ENCODE results near the gene ZNF664. TPM values are rescaled to one million over a fixed set of nuclear protein-coding genes. Genes with fewer than 3 reads are reported as not detected.

The ZNF664 gene
- total RNA-seq, 1 donor, result 95.2 TPM

GRCh38 chr12:124017064-124017463, 44.0 kb downstream of the ZNF664 start:
- DNase-seq (ENCODE audit: insufficient read length, low spot score, missing footprints), result no peak
- H3K36me3 ChIP-seq (ENCODE audit: insufficient read depth, low read length), result peaks cover 16% of the 10 kb centered on the region
- no peaks in the 10 kb centered on the region for H4K20me1 ChIP-seq (ENCODE audit: insufficient read depth, low read length)
- peaks cover 19% of the 10 kb centered on the region for H3K4me1 ChIP-seq (ENCODE audit: insufficient read depth, low read length)
- H3K9me3 ChIP-seq (ENCODE audit: low read depth, low read length), result no peaks in the 10 kb centered on the region
- no peaks in the 10 kb centered on the region for H3K79me2 ChIP-seq (ENCODE audit: insufficient read depth, low read length)
- H2AFZ ChIP-seq (ENCODE audit: low read length), result no peak overlapping the region
- no peak overlapping the region for H3K4me3 ChIP-seq (ENCODE audit: insufficient read depth, low read length)
- no peaks in the 10 kb centered on the region for H3K27me3 ChIP-seq (ENCODE audit: insufficient read depth, low read length)
- no peak overlapping the region for H3K27ac ChIP-seq (ENCODE audit: low read depth, low read length)
- TF ChIP-seq CTCF (IDR thresholded peaks at IDR 0.05; ENCODE audit: extremely low read depth, low read depth, low read length), result no peak
- H3K4me2 ChIP-seq (ENCODE audit: insufficient read depth, low read length), result no peak overlapping the region

- Histone ChIP-seq H2AFZ (ENCODE audit: low read length) (no peak overlapping the region), H4K20me1 (ENCODE audit: insufficient read depth, low read length) (no peaks in the 10 kb centered on the region), H3K4me2 (ENCODE audit: insufficient read depth, low read length) (no peak overlapping the region), H3K27ac (ENCODE audit: low read depth, low read length) (no peak overlapping the region), H3K4me3 (ENCODE audit: insufficient read depth, low read length) (no peak overlapping the region), H3K27me3 (ENCODE audit: insufficient read depth, low read length) (no peaks in the 10 kb centered on the region), H3K4me1 (ENCODE audit: insufficient read depth, low read length) (peaks cover 19% of the 10 kb centered on the region), H3K79me2 (ENCODE audit: insufficient read depth, low read length) (no peaks in the 10 kb centered on the region), H3K36me3 (ENCODE audit: insufficient read depth, low read length) (peaks cover 2% of the 10 kb centered on the region), H3K9me3 (ENCODE audit: low read depth, low read length) (no peaks in the 10 kb centered on the region)
- TF ChIP-seq CTCF (IDR thresholded peaks at IDR 0.05; ENCODE audit: extremely low read depth, low read depth, low read length), result no peak
- DNase-seq (ENCODE audit: insufficient read length, low spot score, missing footprints), result no peak
Measured at GRCh38 chr12:124018539-124018938, 45.5 kb downstream of the ZNF664 start.

- no peak for TF ChIP-seq CTCF (IDR thresholded peaks at IDR 0.05; ENCODE audit: extremely low read depth, low read depth, low read length)
Measured at GRCh38 chr12:124019115-124019514, 46.1 kb downstream of the ZNF664 start.

GRCh38 chr12:124020514-124020949, 47.5 kb downstream of the ZNF664 start:
- Histone ChIP-seq H3K27ac (ENCODE audit: low read depth, low read length) (peak overlapping the region; percentile 10), H3K4me2 (ENCODE audit: insufficient read depth, low read length) (no peak overlapping the region), H4K20me1 (ENCODE audit: insufficient read depth, low read length) (no peaks in the 10 kb centered on the region), H3K4me3 (ENCODE audit: insufficient read depth, low read length) (no peak overlapping the region), H3K4me1 (ENCODE audit: insufficient read depth, low read length) (peaks cover 31% of the 10 kb centered on the region), H3K27me3 (ENCODE audit: insufficient read depth, low read length) (no peaks in the 10 kb centered on the region), H3K9me3 (ENCODE audit: low read depth, low read length) (no peaks in the 10 kb centered on the region), H2AFZ (ENCODE audit: low read length) (no peak overlapping the region), H3K36me3 (ENCODE audit: insufficient read depth, low read length) (no peaks in the 10 kb centered on the region), H3K79me2 (ENCODE audit: insufficient read depth, low read length) (no peaks in the 10 kb centered on the region)
- DNase-seq (ENCODE audit: insufficient read length, low spot score, missing footprints), result no peak
- TF ChIP-seq CTCF (IDR thresholded peaks at IDR 0.05; ENCODE audit: extremely low read depth, low read depth, low read length), result no peak

More at GRCh38 chr12:124019115-124019514, 46.1 kb downstream of the ZNF664 start:
- Histone ChIP-seq H4K20me1 (ENCODE audit: insufficient read depth, low read length) (no peaks in the 10 kb centered on the region), H3K4me1 (ENCODE audit: insufficient read depth, low read length) (peaks cover 22% of the 10 kb centered on the region), H3K27ac (ENCODE audit: low read depth, low read length) (no peak overlapping the region), H2AFZ (ENCODE audit: low read length) (no peak overlapping the region), H3K36me3 (ENCODE audit: insufficient read depth, low read length) (peaks cover 2% of the 10 kb centered on the region), H3K4me3 (ENCODE audit: insufficient read depth, low read length) (no peak overlapping the region), H3K4me2 (ENCODE audit: insufficient read depth, low read length) (no peak overlapping the region), H3K9me3 (ENCODE audit: low read depth, low read length) (no peaks in the 10 kb centered on the region), H3K27me3 (ENCODE audit: insufficient read depth, low read length) (no peaks in the 10 kb centered on the region), H3K79me2 (ENCODE audit: insufficient read depth, low read length) (no peaks in the 10 kb centered on the region)
- DNase-seq (ENCODE audit: insufficient read length, low spot score, missing footprints), result no peak
